ENCODE data around the gene TRIM32.
A peak's percentile ranks its signal among the peaks of the same experiment; 100 is the strongest.

The TRIM32 gene

GRCh38 chr9:116716438-116716837 lies 29.3 kb downstream of the TRIM32 start:
- Histone ChIP-seq H3K9me2 (replicated peaks; ENCODE audit: low read depth, low read length) (no peaks in the 10 kb centered on the region), H3K79me2 (ENCODE audit: insufficient read depth, low read length) (no peaks in the 10 kb centered on the region), H4K20me1 (ENCODE audit: insufficient read depth, low read length, poor library complexity, severe bottlenecking) (no peaks in the 10 kb centered on the region), H3K9me3 (ENCODE audit: insufficient read depth, low read depth, low read length) (no peaks in the 10 kb centered on the region), H2AFZ (ENCODE audit: low read length) (no peak overlapping the region), H3K9ac (ENCODE audit: low read depth, low read length, poor library complexity, severe bottlenecking) (no peak overlapping the region), H3K4me3 (ENCODE audit: low read length, poor library complexity, severe bottlenecking) (no peak overlapping the region), H3K4me1 (ENCODE audit: insufficient read depth, low read length, poor library complexity, severe bottlenecking) (peaks cover 12% of the 10 kb centered on the region), H3K4me2 (ENCODE audit: low read depth, low read length, poor library complexity, severe bottlenecking) (no peak overlapping the region), H3K27me3 (ENCODE audit: insufficient read depth, low read length, poor library complexity, severe bottlenecking) (no peaks in the 10 kb centered on the region), H3F3A (ENCODE audit: low read depth) (no peaks in the 10 kb centered on the region), H3K36me3 (ENCODE audit: insufficient read depth, low read length) (no peaks in the 10 kb centered on the region)
- TF ChIP-seq EZH2phosphoT487 (IDR thresholded peaks at IDR 0.05; ENCODE audit: borderline replicate concordance) (no peak), CTCF (conservative IDR thresholded peaks at IDR 0.05; ENCODE audit: low read length) (no peak)

- no peak overlapping the region for H3K4me3 ChIP-seq (ENCODE audit: low read length, poor library complexity, severe bottlenecking)
- no peaks in the 10 kb centered on the region for H3K79me2 ChIP-seq (ENCODE audit: insufficient read depth, low read length)
- H3K4me1 ChIP-seq (ENCODE audit: insufficient read depth, low read length, poor library complexity, severe bottlenecking): peaks cover 12% of the 10 kb centered on the region
- peak overlapping the region; percentile 31; the same call in 1 of the 2 replicates for H2AFZ ChIP-seq (ENCODE audit: low read length)
- no peaks in the 10 kb centered on the region for H3K27me3 ChIP-seq (ENCODE audit: insufficient read depth, low read length, poor library complexity, severe bottlenecking)
- H4K20me1 ChIP-seq (ENCODE audit: insufficient read depth, low read length, poor library complexity, severe bottlenecking): no peaks in the 10 kb centered on the region
- TF ChIP-seq CTCF (conservative IDR thresholded peaks at IDR 0.05; ENCODE audit: low read length) (no peak), EZH2phosphoT487 (IDR thresholded peaks at IDR 0.05; ENCODE audit: borderline replicate concordance) (no peak)
- H3K9me2 ChIP-seq (replicated peaks; ENCODE audit: low read depth, low read length): no peaks in the 10 kb centered on the region
- H3K4me2 ChIP-seq (ENCODE audit: low read depth, low read length, poor library complexity, severe bottlenecking): peak overlapping the region; percentile 47
- no peak overlapping the region for H3K9ac ChIP-seq (ENCODE audit: low read depth, low read length, poor library complexity, severe bottlenecking)
- H3K9me3 ChIP-seq (ENCODE audit: insufficient read depth, low read depth, low read length): no peaks in the 10 kb centered on the region
- no peaks in the 10 kb centered on the region for H3F3A ChIP-seq (ENCODE audit: low read depth)
- no peaks in the 10 kb centered on the region for H3K36me3 ChIP-seq (ENCODE audit: insufficient read depth, low read length)
Measured at GRCh38 chr9:116717150-116717549, 30.0 kb downstream of the TRIM32 start.

GRCh38 chr9:116718111-116718510 lies 31.0 kb downstream of the TRIM32 start:
- Histone ChIP-seq H3K27me3 (ENCODE audit: insufficient read depth, low read length, poor library complexity, severe bottlenecking) (no peaks in the 10 kb centered on the region), H4K20me1 (ENCODE audit: insufficient read depth, low read length, poor library complexity, severe bottlenecking) (no peaks in the 10 kb centered on the region), H3K9me2 (replicated peaks; ENCODE audit: low read depth, low read length) (no peaks in the 10 kb centered on the region), H3K79me2 (ENCODE audit: insufficient read depth, low read length) (no peaks in the 10 kb centered on the region), H3K4me1 (ENCODE audit: insufficient read depth, low read length, poor library complexity, severe bottlenecking) (peaks cover 12% of the 10 kb centered on the region), H3K9me3 (ENCODE audit: insufficient read depth, low read depth, low read length) (no peaks in the 10 kb centered on the region), H2AFZ (ENCODE audit: low read length) (no peak overlapping the region), H3F3A (ENCODE audit: low read depth) (no peaks in the 10 kb centered on the region), H3K9ac (ENCODE audit: low read depth, low read length, poor library complexity, severe bottlenecking) (no peak overlapping the region), H3K4me3 (ENCODE audit: low read length, poor library complexity, severe bottlenecking) (no peak overlapping the region), H3K36me3 (ENCODE audit: insufficient read depth, low read length) (no peaks in the 10 kb centered on the region), H3K4me2 (ENCODE audit: low read depth, low read length, poor library complexity, severe bottlenecking) (no peak overlapping the region)
- no peak for TF ChIP-seq CTCF (conservative IDR thresholded peaks at IDR 0.05; ENCODE audit: low read length)
- TF ChIP-seq EZH2phosphoT487 (IDR thresholded peaks at IDR 0.05; ENCODE audit: borderline replicate concordance): no peak

Measured in Loucy (cell line).